ENCODE data around the gene SMIM32.

The SMIM32 gene

GRCh38 chr5:136185974-136186665, 6.8 kb downstream of the SMIM32 start:
- DNase-seq: no peak

- no peak for DNase-seq
Measured at GRCh38 chr5:136182618-136183017, 10.3 kb downstream of the SMIM32 start.

- DNase-seq: peak; percentile 17 to 56
Measured at GRCh38 chr5:136174021-136174659, 18.8 kb downstream of the SMIM32 start.

- no peak for DNase-seq
Measured at GRCh38 chr5:136169218-136169617, 23.7 kb downstream of the SMIM32 start.

- no peak for DNase-seq
Measured at GRCh38 chr5:136166909-136167308, 26.1 kb downstream of the SMIM32 start.

GRCh38 chr5:136164226-136164625, 28.7 kb downstream of the SMIM32 start:
- no peak for DNase-seq

- no peak for DNase-seq
Measured at GRCh38 chr5:136162008-136162407, 31.0 kb downstream of the SMIM32 start.

GRCh38 chr5:136159457-136159856, 33.5 kb downstream of the SMIM32 start:
- DNase-seq: no peak

GRCh38 chr5:136157514-136157913, 35.4 kb downstream of the SMIM32 start:
- no peak for DNase-seq

GRCh38 chr5:136155761-136156160, 37.2 kb downstream of the SMIM32 start:
- no peak for DNase-seq

- no peak for DNase-seq
Measured at GRCh38 chr5:136155078-136155477, 37.9 kb downstream of the SMIM32 start.

- no peak for DNase-seq
Measured at GRCh38 chr5:136153581-136154236, 39.3 kb downstream of the SMIM32 start.

GRCh38 chr5:136149891-136150290, 43.1 kb downstream of the SMIM32 start:
- no peak for DNase-seq

- DNase-seq: no peak
Measured at GRCh38 chr5:136147632-136148031, 45.3 kb downstream of the SMIM32 start.

- DNase-seq: no peak
Measured at GRCh38 chr5:136146201-136146600, 46.8 kb downstream of the SMIM32 start.

- no peak for DNase-seq
Measured at GRCh38 chr5:136145030-136145429, 47.9 kb downstream of the SMIM32 start.

GRCh38 chr5:136143763-136144162, 49.2 kb downstream of the SMIM32 start:
- DNase-seq: no peak

- no peak for DNase-seq
Measured at GRCh38 chr5:136143312-136143711, 49.6 kb downstream of the SMIM32 start.

- no peak for DNase-seq
Measured at GRCh38 chr5:136141561-136141960, 51.4 kb downstream of the SMIM32 start.

All from NCI-H524 (cell line).